Calu3 (cell line): Measurements from ENCODE around the gene MXRA7. TPM values are rescaled to one million over a fixed set of nuclear protein-coding genes. Genes with fewer than 3 reads are reported as not detected.
"Not testable (repeated sequence)": the region's sequence is repeated elsewhere in the genome, so short reads cannot be mapped to it uniquely, and the experiment has no call there.

ENCODE experiments used
- BruUV-seq: library from RNA; stranded (reverse); fragments of 400-500 nt; replicated peaks from 2 replicates; lab custom pipeline; 2021; lab: Mats Ljungman, UMichigan
- CTCF ChIA-PET: fragments of 300-600 bp; sonication (Branson Sonifier 250); formaldehyde crosslinking; loops from one replicate; lab custom pipeline; 2022; ENCODE audit warnings: antibody characterized with exemption; lab: Charles Lee
- DNase-seq: peaks from one replicate; pipeline ENCODE4 v3.0.0; 2022
- H3K27ac Mint-ChIP-seq: one replicate; pipeline ENCODE4 v1.8.0; 2022; ENCODE audit warnings: mixed read lengths; ENCODE audit not compliant: unreplicated experiment
- H3K27me3 Mint-ChIP-seq: one replicate; pipeline ENCODE4 v1.8.0; 2022; ENCODE audit warnings: mixed read lengths; ENCODE audit not compliant: unreplicated experiment
- H3K36me3 Mint-ChIP-seq: one replicate; pipeline ENCODE4 v1.8.0; 2022; ENCODE audit warnings: mild to moderate bottlenecking, moderate library complexity, mixed read lengths; ENCODE audit not compliant: insufficient read depth, unreplicated experiment
- H3K4me1 Mint-ChIP-seq: one replicate; pipeline ENCODE4 v1.8.0; 2022; ENCODE audit warnings: mild to moderate bottlenecking, low read depth, mixed read lengths; ENCODE audit not compliant: unreplicated experiment
- H3K4me3 Mint-ChIP-seq: one replicate; pipeline ENCODE4 v1.8.0; 2022; ENCODE audit warnings: mild to moderate bottlenecking, low read depth, moderate library complexity, mixed read lengths; ENCODE audit not compliant: unreplicated experiment
- H3K9me3 Mint-ChIP-seq: one replicate; pipeline ENCODE4 v1.8.0; 2022; ENCODE audit warnings: low read depth, mixed read lengths; ENCODE audit not compliant: unreplicated experiment
- intact Hi-C: fragments of 100-400 bp; cut with micrococcal nuclease; formaldehyde crosslinking; loops from one replicate; pipeline ENCODE4 v1.10.0; 2022; ENCODE audit not compliant: unreplicated experiment
- total RNA-seq: library from RNA; stranded (reverse); gene quantifications from 2 replicates; pipeline ENCODE4 v1.2.3, GENCODE V29; 2022
- TF ChIP-seq, protein P1 (sequence below): fragments of 200-600 bp; IDR thresholded peaks from one replicate; pipeline ENCODE4 v1.8.0; 2022; ENCODE audit warnings: antibody characterized with exemption; ENCODE audit not compliant: unreplicated experiment

The MXRA7 gene
- total RNA-seq, 1 experiment from 2014 or later = 9.9 TPM

GRCh38 chr17:76747716-76748363 is 37.1 kb upstream of the MXRA7 start:
- Mint-ChIP-seq H3K9me3 (no peaks in the 10 kb centered on the region), H3K4me1 (no peaks in the 10 kb centered on the region), H3K27me3 (no peaks in the 10 kb centered on the region), H3K27ac (no peak overlapping the region), H3K4me3 (no peak overlapping the region), H3K36me3 (no peaks in the 10 kb centered on the region)
- DNase-seq = no peak
- CTCF ChIA-PET = interaction anchor here (0.7 kb wide), 2 partner anchors 25 to 33 kb away, joined by 3 to 4 read pairs; no protein-coding TSS in a partner anchor
- intact Hi-C loops = no loop called here
- TF ChIP-seq, protein P1, sequence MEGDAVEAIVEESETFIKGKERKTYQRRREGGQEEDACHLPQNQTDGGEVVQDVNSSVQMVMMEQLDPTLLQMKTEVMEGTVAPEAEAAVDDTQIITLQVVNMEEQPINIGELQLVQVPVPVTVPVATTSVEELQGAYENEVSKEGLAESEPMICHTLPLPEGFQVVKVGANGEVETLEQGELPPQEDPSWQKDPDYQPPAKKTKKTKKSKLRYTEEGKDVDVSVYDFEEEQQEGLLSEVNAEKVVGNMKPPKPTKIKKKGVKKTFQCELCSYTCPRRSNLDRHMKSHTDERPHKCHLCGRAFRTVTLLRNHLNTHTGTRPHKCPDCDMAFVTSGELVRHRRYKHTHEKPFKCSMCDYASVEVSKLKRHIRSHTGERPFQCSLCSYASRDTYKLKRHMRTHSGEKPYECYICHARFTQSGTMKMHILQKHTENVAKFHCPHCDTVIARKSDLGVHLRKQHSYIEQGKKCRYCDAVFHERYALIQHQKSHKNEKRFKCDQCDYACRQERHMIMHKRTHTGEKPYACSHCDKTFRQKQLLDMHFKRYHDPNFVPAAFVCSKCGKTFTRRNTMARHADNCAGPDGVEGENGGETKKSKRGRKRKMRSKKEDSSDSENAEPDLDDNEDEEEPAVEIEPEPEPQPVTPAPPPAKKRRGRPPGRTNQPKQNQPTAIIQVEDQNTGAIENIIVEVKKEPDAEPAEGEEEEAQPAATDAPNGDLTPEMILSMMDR = no peak
- BruUV-seq = no TSS peak

GRCh38 chr17:76745785-76746184 is 35.0 kb upstream of the MXRA7 start:
- H3K4me1 Mint-ChIP-seq, DNase-seq, H3K9me3 Mint-ChIP-seq, H3K36me3 Mint-ChIP-seq, H3K4me3 Mint-ChIP-seq, H3K27me3 Mint-ChIP-seq, H3K27ac Mint-ChIP-seq, intact Hi-C loops, BruUV-seq: not testable (repeated sequence)
- CTCF ChIA-PET = interaction anchor here (0.6 kb wide), 1 partner anchor 83 kb away, joined by 3 read pairs; no protein-coding TSS in a partner anchor

GRCh38 chr17:76744747-76745146 is 34.0 kb upstream of the MXRA7 start:
- intact Hi-C loops = no loop called here
- CTCF ChIA-PET = no interaction called here
- TF ChIP-seq, protein P1 = no peak
- H3K4me1 Mint-ChIP-seq = no peaks in the 10 kb centered on the region
- H3K9me3 Mint-ChIP-seq = no peaks in the 10 kb centered on the region
- no peaks in the 10 kb centered on the region for H3K27me3 Mint-ChIP-seq
- no peak overlapping the region for H3K27ac Mint-ChIP-seq
- H3K4me3 Mint-ChIP-seq = no peak overlapping the region
- peaks cover 6% of the 10 kb centered on the region for H3K36me3 Mint-ChIP-seq
- no TSS peak for BruUV-seq
- no peak for DNase-seq

DNA sequence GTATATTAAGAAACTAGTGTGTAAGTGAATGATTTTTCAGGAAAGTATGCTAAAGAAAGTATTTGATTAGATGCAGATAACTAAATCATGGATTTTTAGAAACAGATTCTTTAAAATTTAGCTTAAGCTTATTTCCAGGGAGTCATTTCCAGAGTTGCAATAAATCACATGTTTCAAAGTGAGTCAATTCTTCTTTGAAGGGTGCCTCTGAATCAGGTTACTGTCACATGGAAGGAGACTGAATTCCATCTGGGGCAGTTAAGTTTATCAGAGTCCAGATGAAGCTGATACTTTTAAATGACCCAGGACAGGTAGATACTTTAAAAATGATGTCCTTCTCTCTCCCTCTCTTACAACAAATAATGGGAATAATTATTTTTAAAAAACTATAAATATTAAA is 32.2 kb upstream of the MXRA7 start:
- Mint-ChIP-seq H3K4me1 (no peaks in the 10 kb centered on the region), H3K4me3 (no peak overlapping the region), H3K9me3 (no peaks in the 10 kb centered on the region), H3K27ac (no peak overlapping the region), H3K36me3 (peaks cover 15% of the 10 kb centered on the region), H3K27me3 (no peaks in the 10 kb centered on the region)
- no peak for DNase-seq
- intact Hi-C loops = no loop called here
- CTCF ChIA-PET = no interaction called here
- TF ChIP-seq, protein P1 = no peak
- no TSS peak for BruUV-seq
